ENCODE measurements around the gene DIAPH2. TPM values are rescaled to one million over a fixed set of nuclear protein-coding genes. Genes with fewer than 3 reads are reported as not detected.

The DIAPH2 gene
- total and polyA plus RNA-seq, 2 donors (not counting 1 experiment from before 2014, with no cell fraction given), result 16.8 to 18.5 TPM

DNA sequence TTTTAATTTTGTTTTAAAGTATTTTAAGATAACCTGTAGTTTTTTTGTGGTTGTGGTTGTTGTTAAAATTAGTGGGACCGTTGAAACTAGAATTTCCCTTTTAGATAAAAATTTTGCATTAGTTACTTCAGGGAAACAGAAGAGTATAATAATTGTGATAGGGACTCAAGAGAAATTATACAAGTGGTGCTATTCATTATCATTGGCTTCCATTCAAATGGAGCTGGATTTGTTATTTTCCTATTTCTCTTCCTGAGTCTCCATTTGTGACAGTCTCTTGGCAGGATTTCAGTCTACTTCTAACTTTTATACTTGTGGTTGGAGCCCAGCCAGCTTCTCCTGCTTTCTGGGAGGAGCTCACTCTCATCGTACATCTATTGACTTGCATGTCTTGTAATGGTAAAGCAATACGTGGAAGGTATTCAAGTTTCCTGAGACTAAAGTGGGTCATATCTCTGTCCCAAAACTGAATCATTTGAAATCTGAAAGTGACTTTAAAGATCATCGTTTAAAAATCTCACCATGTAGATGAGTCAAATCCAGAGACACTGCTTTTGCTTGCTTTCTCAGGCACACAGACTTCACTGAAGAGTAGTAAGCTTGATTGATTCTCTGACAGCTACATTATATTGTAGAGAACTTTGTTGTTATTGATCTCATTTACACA lies 354.9 kb downstream of the DIAPH2 start:
- H3K27me3 ChIP-seq (ENCODE audit: control insufficient read depth, insufficient read depth, low read length), result no peaks in the 10 kb centered on the region
- no peak overlapping the region for H3K27ac ChIP-seq (ENCODE audit: insufficient read depth, low read length)
- no peaks in the 10 kb centered on the region for H3K36me3 ChIP-seq (ENCODE audit: control insufficient read depth, insufficient read depth, low read length)
- H2AFZ ChIP-seq (ENCODE audit: low read length), result no peak overlapping the region
- H3K79me2 ChIP-seq (ENCODE audit: control insufficient read depth, insufficient read depth, low read length), result no peaks in the 10 kb centered on the region
- no peaks in the 10 kb centered on the region for H3K4me1 ChIP-seq (ENCODE audit: control insufficient read depth, extremely low read depth, insufficient read depth, low read length)
- H3K4me2 ChIP-seq (ENCODE audit: extremely low read depth, insufficient read depth, low read length), result no peak overlapping the region
- H3K9ac ChIP-seq (ENCODE audit: insufficient read depth, low read length), result no peak overlapping the region
- H3K9me3 ChIP-seq (ENCODE audit: control insufficient read depth, insufficient read depth, low read depth, low read length), result no peaks in the 10 kb centered on the region
- no peak for TF ChIP-seq EZH2 (IDR thresholded peaks at IDR 0.05; ENCODE audit: low read length, missing control alignments)
- TF ChIP-seq, protein P1, sequence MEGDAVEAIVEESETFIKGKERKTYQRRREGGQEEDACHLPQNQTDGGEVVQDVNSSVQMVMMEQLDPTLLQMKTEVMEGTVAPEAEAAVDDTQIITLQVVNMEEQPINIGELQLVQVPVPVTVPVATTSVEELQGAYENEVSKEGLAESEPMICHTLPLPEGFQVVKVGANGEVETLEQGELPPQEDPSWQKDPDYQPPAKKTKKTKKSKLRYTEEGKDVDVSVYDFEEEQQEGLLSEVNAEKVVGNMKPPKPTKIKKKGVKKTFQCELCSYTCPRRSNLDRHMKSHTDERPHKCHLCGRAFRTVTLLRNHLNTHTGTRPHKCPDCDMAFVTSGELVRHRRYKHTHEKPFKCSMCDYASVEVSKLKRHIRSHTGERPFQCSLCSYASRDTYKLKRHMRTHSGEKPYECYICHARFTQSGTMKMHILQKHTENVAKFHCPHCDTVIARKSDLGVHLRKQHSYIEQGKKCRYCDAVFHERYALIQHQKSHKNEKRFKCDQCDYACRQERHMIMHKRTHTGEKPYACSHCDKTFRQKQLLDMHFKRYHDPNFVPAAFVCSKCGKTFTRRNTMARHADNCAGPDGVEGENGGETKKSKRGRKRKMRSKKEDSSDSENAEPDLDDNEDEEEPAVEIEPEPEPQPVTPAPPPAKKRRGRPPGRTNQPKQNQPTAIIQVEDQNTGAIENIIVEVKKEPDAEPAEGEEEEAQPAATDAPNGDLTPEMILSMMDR (conservative IDR thresholded peaks at IDR 0.05 in 1 of 2, IDR thresholded peaks at IDR 0.05 in 1 of 2; ENCODE audit: low read depth in 1 of 2, low read length in 2 of 2), result no peak
- peak; percentile 60 to 66 for DNase-seq (ENCODE audit: low read depth in 2 of 2)
- H3K4me3 ChIP-seq (replicated peaks in 1 of 4; ENCODE audit: control extremely low read depth in 1 of 4, insufficient read depth in 1 of 4, low read depth in 3 of 4, low read length in 4 of 4), result no peak overlapping the region
- H4K20me1 ChIP-seq (ENCODE audit: control insufficient read depth, extremely low read depth, insufficient read depth, low read length), result no peaks in the 10 kb centered on the region

DNA sequence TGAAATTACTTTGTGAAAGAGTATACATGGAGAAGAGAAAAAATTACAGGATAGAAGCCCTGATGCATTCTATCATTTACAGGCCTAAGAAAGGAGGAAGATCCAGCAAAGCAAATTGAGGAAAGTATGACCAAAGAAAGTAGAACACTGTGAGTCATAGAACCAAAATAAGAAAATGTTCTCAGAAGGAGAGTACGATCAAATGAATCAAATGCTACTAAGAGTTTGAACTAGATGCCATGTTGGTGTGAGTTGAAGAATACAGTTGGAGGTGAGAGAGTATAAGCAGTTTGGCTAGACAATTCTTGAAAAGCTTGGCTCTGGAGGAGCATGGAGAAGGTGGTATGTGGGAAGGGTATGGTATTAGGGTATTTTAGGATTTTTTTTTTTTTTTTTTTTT lies 360.8 kb downstream of the DIAPH2 start:
- Histone ChIP-seq H3K4me2 (ENCODE audit: extremely low read depth, insufficient read depth, low read length) (no peak overlapping the region), H3K4me3 (replicated peaks in 1 of 4; ENCODE audit: control extremely low read depth in 1 of 4, insufficient read depth in 1 of 4, low read depth in 3 of 4, low read length in 4 of 4) (no peak overlapping the region), H3K9ac (ENCODE audit: insufficient read depth, low read length) (no peak overlapping the region), H2AFZ (ENCODE audit: low read length) (no peak overlapping the region), H3K27me3 (ENCODE audit: control insufficient read depth, insufficient read depth, low read length) (no peaks in the 10 kb centered on the region), H4K20me1 (ENCODE audit: control insufficient read depth, extremely low read depth, insufficient read depth, low read length) (no peaks in the 10 kb centered on the region), H3K36me3 (ENCODE audit: control insufficient read depth, insufficient read depth, low read length) (no peaks in the 10 kb centered on the region), H3K27ac (ENCODE audit: insufficient read depth, low read length) (no peak overlapping the region), H3K79me2 (ENCODE audit: control insufficient read depth, insufficient read depth, low read length) (no peaks in the 10 kb centered on the region), H3K4me1 (ENCODE audit: control insufficient read depth, extremely low read depth, insufficient read depth, low read length) (no peaks in the 10 kb centered on the region), H3K9me3 (ENCODE audit: control insufficient read depth, insufficient read depth, low read depth, low read length) (no peaks in the 10 kb centered on the region)
- no peak for DNase-seq (ENCODE audit: low read depth in 2 of 2)
- no peak for TF ChIP-seq EZH2 (IDR thresholded peaks at IDR 0.05; ENCODE audit: low read length, missing control alignments)
- TF ChIP-seq, protein P1 (conservative IDR thresholded peaks at IDR 0.05 in 1 of 2, IDR thresholded peaks at IDR 0.05 in 1 of 2; ENCODE audit: low read depth in 1 of 2, low read length in 2 of 2), result no peak

DNA sequence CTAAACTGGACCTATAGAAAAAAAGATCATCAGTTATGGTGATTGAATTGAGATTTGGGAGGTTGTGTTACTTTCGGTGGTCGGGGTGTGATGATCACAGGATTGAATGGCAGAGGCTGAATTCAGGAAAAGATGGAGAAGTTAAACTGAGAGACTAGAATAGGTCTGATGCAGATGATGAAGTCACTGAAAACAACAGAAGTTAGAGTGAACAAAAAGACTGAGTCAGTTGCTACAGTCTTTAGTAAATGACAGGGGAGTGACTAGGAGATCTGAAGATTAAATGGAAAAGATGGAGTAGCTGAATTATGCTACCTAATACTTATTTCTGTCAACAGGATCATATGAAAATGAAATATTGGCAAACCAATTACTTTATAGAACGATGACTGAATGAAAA lies 362.2 kb downstream of the DIAPH2 start:
- Histone ChIP-seq H3K36me3 (ENCODE audit: control insufficient read depth, insufficient read depth, low read length) (no peaks in the 10 kb centered on the region), H3K9ac (ENCODE audit: insufficient read depth, low read length) (no peak overlapping the region), H3K27ac (ENCODE audit: insufficient read depth, low read length) (no peak overlapping the region), H3K4me1 (ENCODE audit: control insufficient read depth, extremely low read depth, insufficient read depth, low read length) (no peaks in the 10 kb centered on the region), H3K79me2 (ENCODE audit: control insufficient read depth, insufficient read depth, low read length) (no peaks in the 10 kb centered on the region), H3K4me2 (ENCODE audit: extremely low read depth, insufficient read depth, low read length) (no peak overlapping the region), H3K9me3 (ENCODE audit: control insufficient read depth, insufficient read depth, low read depth, low read length) (no peaks in the 10 kb centered on the region), H3K27me3 (ENCODE audit: control insufficient read depth, insufficient read depth, low read length) (no peaks in the 10 kb centered on the region), H2AFZ (ENCODE audit: low read length) (no peak overlapping the region), H4K20me1 (ENCODE audit: control insufficient read depth, extremely low read depth, insufficient read depth, low read length) (no peaks in the 10 kb centered on the region), H3K4me3 (replicated peaks in 1 of 4; ENCODE audit: control extremely low read depth in 1 of 4, insufficient read depth in 1 of 4, low read depth in 3 of 4, low read length in 4 of 4) (no peak overlapping the region)
- no peak for TF ChIP-seq EZH2 (IDR thresholded peaks at IDR 0.05; ENCODE audit: low read length, missing control alignments)
- TF ChIP-seq, protein P1 (conservative IDR thresholded peaks at IDR 0.05 in 1 of 2, IDR thresholded peaks at IDR 0.05 in 1 of 2; ENCODE audit: low read depth in 1 of 2, low read length in 2 of 2), result no peak
- no peak for DNase-seq (ENCODE audit: low read depth in 2 of 2)

All from fibroblast of lung (primary cell).